ENCODE data around the gene TSPO2. TPM values are rescaled to one million over a fixed set of nuclear protein-coding genes. Genes with fewer than 3 reads are reported as not detected.

TSPO2 gene
- total and polyA plus RNA-seq, 9 of the 15 experiments (the other 6 are each of a cell fraction or from before 2014, with no cell fraction given): not detected

- TF ChIP-seq SIN3B (IDR thresholded peaks at IDR 0.05; ENCODE audit: low read depth): no peak; the same call in 1 of the 2 replicates
- no peak for TF ChIP-seq ID3 (CRISPR knock-in tag; IDR thresholded peaks at IDR 0.05)
- TF ChIP-seq ID3 (tag; IDR thresholded peaks at IDR 0.05): peak; percentile 79; the same call in 1 of the 2 replicates
- TF ChIP-seq RERE (CRISPR knock-in tag; IDR thresholded peaks at IDR 0.05; ENCODE audit: borderline replicate concordance): 0 out of 2 replicates have a peak, but pooled peaks have one; percentile 76
- TF ChIP-seq ZHX1 (conservative IDR thresholded peaks at IDR 0.05; ENCODE audit: low read length): no peak
- TF ChIP-seq TEAD1 (CRISPR knock-in tag; IDR thresholded peaks at IDR 0.05): peak in 1 of 2 experiments; percentile 96; a peak in 2 of 4 replicates
- no peak for TF ChIP-seq IRF2 (CRISPR knock-in tag; IDR thresholded peaks at IDR 0.05)
- peak; percentile 72 for TF ChIP-seq HMGN3 (IDR thresholded peaks at IDR 0.05; ENCODE audit: borderline replicate concordance, extremely low read depth, insufficient read length, low read depth, low read length)
- TF ChIP-seq TGIF2 (CRISPR knock-in tag; IDR thresholded peaks at IDR 0.05): no peak
- TF ChIP-seq E2F3 (CRISPR knock-in tag; IDR thresholded peaks at IDR 0.05): peak; percentile 65; the same call in 1 of the 2 replicates
- TF ChIP-seq ZNF140 (CRISPR knock-in tag; IDR thresholded peaks at IDR 0.05): no peak
- TF ChIP-seq SNRNP70 (optimal IDR thresholded peaks at IDR 0.05; ENCODE audit: low read depth, low read length): no peak
- TF ChIP-seq ASH1L (IDR thresholded peaks at IDR 0.05; ENCODE audit: borderline replicate concordance, low read depth, partially characterized antibody): no peak
- no peak for TF ChIP-seq NR0B1 (IDR thresholded peaks at IDR 0.05; ENCODE audit: partially characterized antibody)
- TF ChIP-seq RBFOX2 (IDR thresholded peaks at IDR 0.05; ENCODE audit: low read depth, low read length): peak; percentile 81
Observed at GRCh38 chr6:41071923-41072835, 29.9 kb downstream of the TSPO2 start, which contains the start of gene OARD1 (continued).

Data from K562 (cell line).